Fibroblast of upper back skin (primary cell): Measurements from ENCODE around the gene CATSPER4.
"Not testable (repeated sequence)": the region's sequence is repeated elsewhere in the genome, so short reads cannot be mapped to it uniquely, and the experiment has no call there.

ENCODE experiments used
- DNase-seq: peaks from one replicate; pipeline ENCODE4 v3.0.0-alpha.2; 2013

Gene CATSPER4

DNA sequence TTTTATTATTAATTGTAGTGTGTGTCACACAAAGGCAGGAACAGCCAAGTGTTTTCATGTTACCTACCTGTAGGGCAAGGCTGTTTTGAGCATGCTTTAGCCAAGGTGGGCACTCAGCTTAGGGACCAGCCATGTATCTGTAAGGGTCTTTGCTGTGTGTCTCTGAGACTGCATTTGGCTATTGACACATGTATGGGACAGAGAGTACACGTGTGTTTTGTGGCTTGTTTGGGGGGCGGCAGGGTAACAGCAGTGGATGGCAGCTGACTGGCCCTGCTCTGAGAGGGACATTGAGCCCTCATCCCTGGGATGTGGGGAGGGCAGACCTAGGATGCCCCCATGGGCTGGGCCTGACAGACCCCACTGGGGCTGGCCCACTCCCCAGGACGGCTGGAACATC is 6.9 kb downstream of the CATSPER4 start:
- no peak for DNase-seq

DNA sequence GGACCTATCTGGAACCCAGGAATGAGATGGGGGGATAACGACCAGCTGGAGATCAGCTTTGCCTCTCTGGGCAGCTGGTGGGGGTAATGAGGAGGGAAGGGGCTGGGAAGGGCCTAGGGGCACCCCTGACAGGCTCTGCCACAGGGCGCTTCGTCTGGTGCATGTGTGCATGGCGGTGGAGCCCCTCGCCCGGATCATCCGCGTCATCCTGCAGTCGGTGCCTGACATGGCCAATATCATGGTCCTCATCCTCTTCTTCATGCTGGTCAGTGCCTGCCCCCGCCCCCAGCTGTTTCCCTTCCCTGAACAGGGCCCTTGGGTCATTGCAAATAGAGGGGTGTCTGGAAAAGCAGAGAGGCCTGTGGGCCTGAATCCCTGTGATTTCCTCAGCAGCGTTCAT is 7.4 kb downstream of the CATSPER4 start:
- no peak for DNase-seq

GRCh38 chr1:26200413-26200812 is 10.0 kb downstream of the CATSPER4 start:
- no peak for DNase-seq

DNA sequence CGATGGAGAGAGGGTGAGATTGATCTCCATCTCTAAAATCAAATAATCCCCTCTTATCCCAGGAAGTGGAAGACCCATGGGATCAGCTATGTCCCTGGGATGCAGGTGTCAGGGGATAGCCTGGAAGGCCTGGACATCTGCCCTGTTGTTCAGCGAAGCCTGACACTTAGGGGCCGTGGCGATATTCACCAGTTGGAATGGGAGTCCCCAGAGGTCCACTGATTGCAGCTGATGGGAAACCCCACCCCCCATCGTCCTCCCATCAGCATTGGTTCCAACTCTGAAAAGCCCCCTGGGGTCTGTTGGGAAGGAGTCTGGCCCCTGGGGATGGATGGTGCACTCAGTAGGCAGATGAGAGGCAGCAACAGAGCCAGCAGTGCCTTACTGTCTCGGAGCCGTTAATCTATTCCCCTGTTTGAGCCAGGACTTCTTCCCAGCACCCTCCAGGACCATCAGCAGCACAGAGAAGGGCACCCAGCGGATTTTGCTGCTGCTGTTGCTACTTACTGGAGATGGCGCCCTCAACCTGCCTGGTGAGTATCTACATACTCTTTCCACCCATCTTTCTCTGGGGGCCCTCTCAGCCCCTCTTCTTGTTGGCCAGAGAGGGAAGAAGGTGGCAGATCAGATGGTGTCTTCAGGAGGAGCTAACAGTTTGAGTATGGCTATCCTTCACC is 13.4 kb downstream of the CATSPER4 start:
- DNase-seq = no peak

DNA sequence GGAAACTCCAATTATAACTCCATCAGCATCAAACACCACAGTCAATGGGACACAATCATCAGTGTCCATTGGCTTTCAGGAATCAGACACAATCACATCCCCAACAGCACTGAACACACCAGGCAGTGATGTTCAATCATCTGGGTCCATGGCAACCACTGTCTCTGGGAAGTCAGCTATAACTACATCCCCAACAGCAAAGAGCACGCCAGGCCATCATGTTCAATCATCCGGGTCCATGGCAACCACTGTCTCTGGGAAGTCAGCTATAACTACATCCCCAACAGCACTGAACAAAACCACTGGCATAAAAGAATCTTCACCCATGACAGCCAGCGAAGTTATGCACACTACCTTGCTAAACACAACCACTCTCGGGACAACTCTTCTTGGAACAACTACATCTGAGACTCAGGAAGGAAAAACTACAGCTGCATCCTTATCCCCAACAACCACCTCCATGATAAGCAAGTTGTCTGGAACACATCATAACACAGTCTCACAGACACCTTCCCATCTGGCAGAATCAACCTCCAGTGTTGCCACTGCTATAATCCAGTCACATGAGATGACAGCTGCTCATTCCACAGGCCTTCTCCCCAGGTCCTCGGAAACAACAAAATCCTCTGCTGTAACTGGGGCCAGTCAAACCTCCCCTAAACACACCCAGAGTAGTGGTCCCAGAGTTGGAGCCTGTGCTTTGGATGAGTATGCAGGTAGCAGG is 19.9 kb downstream of the CATSPER4 start:
- DNase-seq = no peak

DNA sequence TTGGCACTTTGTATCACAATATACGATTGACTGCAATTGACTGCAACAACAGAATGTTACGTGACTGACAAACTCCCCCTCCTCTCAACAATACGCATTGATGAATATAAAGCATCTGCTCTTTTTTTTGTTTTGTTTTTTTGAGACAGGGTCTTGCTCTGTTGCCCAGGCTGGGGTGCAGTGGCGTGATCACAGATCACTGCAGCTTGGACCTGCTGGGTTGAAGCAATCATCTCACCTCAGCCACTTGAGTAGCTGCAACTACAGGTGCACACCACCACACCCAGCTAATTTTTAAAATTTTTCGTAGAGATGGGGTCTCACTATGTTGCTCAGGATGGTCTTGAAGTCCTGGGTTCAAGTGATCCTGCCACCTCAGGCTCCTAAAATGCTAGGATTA is 22.3 kb downstream of the CATSPER4 start:
- no peak for DNase-seq

- no peak for DNase-seq
These were observed 23.0 kb downstream of the CATSPER4 start for GRCh38 chr1:26213335-26213905.

DNA sequence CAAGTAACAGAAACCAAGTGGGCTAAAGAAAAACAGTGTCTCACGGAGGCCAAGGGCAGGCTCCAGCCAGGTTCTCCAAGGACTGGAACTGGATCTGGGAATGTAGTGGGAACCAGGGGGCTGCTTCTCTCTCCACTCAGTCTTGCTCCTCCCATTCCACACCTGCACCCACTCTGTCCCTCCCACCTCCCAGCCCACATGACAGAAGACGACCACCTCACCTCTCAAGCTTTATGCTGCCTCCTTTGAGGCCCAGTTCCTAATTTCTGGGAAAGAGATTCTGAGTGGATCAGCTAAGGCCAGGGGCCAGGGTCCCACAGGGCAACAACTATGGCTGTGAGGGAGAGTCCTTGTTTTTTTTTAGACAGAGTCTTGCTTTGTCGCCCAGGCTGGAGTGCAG is 24.8 kb downstream of the CATSPER4 start:
- DNase-seq = no peak

- no peak for DNase-seq
These were observed 28.6 kb downstream of the CATSPER4 start for GRCh38 chr1:26218906-26219494.

DNA sequence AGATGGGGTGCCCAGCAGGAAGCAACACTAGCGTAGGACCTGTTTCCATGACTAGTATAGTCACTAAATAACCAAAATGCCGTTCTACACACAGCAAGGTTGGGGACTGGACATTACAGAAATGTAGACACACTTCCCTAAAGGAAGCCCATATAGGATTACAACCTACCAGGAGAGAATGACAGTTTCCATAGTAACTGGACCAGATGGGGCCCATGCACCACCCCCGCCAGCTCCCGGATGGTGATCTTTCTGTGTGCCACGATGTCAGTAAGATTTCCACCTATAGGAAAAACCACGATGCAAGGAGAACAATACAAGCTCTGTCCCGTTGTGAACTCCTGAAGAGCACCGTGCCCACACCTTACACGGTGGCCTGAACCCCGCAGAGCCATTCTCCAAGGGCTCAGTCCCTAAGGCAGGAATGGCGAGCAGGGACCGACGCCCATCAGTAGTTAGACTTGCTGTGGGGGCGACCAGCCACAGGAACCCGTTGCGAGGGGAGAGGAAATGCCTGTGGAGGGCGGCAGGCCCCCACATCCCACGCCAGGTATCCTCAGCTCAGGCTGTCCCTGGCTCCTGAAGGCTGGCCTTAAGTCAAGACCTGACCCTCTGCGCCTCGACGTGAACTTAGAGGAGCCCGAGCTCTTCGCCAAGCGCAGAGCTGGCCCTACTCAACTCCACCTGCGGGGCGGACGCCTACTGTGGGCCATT is 30.0 kb downstream of the CATSPER4 start:
- DNase-seq = no peak

- no peak for DNase-seq
These were observed 30.7 kb downstream of the CATSPER4 start for GRCh38 chr1:26221094-26221493.

GRCh38 chr1:26224606-26225005 is 34.2 kb downstream of the CATSPER4 start:
- no peak for DNase-seq

GRCh38 chr1:26225033-26225831 is 34.8 kb downstream of the CATSPER4 start:
- DNase-seq = peak; percentile 16

DNA sequence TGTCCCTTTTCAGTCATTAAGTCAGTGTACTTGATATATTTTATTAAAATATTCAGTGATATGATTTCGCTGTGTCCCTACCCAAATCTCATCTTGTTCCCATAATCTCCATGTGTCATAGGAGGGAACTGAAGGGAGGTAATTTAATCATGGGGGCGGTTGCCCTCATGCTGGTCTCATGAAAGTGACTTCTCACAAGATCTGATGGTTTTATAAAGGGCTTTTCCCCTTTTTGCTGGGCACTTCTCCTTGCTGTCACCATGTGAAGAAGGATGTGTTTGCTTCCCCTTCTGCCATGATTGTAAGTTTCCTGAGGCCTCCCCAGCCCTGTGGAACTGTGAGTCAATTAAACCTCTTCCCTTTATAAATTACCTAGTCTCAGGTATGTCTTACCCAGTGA is 40.3 kb downstream of the CATSPER4 start:
- DNase-seq = not testable (repeated sequence)

GRCh38 chr1:26233903-26234643 is 43.7 kb downstream of the CATSPER4 start, which contains the start of gene CEP85:
Gene CEP85, plus strand, starts transcription at chr1:26234200. Its CDS starts 5,584 bp downstream, at chr1:26239784.
- DNase-seq = peak; percentile 97

DNA sequence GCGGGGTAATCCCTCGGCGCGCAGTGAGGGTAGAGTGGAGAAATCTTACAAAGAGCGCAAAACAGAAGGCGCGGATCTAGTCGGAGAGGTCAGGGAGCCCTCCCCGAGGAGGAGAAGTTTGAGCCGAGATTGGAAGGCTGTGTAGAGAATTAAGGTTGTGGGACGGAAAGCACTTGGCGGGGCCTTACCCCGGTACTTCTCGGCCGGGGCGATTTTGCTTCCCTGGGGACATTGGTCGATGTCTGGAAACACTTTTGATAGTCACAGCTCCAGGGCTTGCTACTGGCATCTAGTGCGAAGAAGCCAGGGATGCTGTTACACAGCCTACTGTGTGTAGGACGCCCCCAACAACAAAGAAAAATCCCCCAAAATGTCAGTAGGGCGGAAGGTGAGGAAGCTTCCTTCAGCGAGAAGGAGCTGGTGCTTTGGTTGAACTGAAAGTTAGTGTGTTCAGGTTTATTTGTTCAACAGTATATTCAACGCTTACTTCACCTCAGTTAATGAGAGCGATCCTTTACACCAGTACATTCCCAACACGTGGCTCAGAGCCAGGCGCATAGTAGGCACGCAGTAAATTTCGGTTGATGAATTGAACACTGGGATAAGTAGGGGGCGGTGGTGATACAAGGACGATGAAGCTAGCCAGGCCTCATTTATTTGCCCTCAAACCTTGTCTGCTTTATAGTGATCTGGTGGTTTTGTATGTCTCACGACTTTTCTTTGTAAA is 44.4 kb downstream of the CATSPER4 start:
- peak; percentile 19 for DNase-seq

- DNase-seq = no peak
These were observed 47.0 kb downstream of the CATSPER4 start for GRCh38 chr1:26237230-26237966.

GRCh38 chr1:26239936-26240335 is 49.5 kb downstream of the CATSPER4 start:
- peak; percentile 19 for DNase-seq
